ENCODE results near the gene BEAN1.

Gene BEAN1

GRCh38 chr16:66524601-66525164, 97.6 kb downstream of the BEAN1 start:
- no peak for DNase-seq

GRCh38 chr16:66525396-66526180, 98.5 kb downstream of the BEAN1 start:
- DNase-seq, result peak; percentile 93

- no peak for DNase-seq
These were observed 101.2 kb downstream of the BEAN1 start for GRCh38 chr16:66528294-66528693.

GRCh38 chr16:66529475-66529874, 102.4 kb downstream of the BEAN1 start:
- no peak for DNase-seq

Data from EL (cell line).